K562 (cell line): Measurements from ENCODE around the gene CTSW. TPM values are rescaled to one million over a fixed set of nuclear protein-coding genes. Genes with fewer than 3 reads are reported as not detected.

ENCODE experiments used
- ATF1 ChIP-seq, 2 experiments: fragments of 450-650 bp in 1 of 2; IDR thresholded peaks; 2 replicates each; pipeline ENCODE4 v1.6.1; 2016; ENCODE audit warnings: missing compliant biosample characterization in 1 of 2, missing genetic modification characterization in 1 of 2
- ETV6 ChIP-seq, 3 experiments: fragments of 150-350 bp in 1 of 3; sonication (generic) in 1 of 3; formaldehyde crosslinking in 1 of 3; IDR thresholded peaks; 2 replicates each; pipeline versions ENCODE4 v1.6.1 to v1.8.0; 2014 to 2022; ENCODE audit warnings: borderline replicate concordance in 2 of 3, low read depth in 2 of 3, antibody characterized with exemption in 1 of 3, low read length in 1 of 3, mild to moderate bottlenecking in 1 of 3, missing genetic modification reagents in 1 of 3
- HLTF ChIP-seq: fragments of 450-650 bp; IDR thresholded peaks from 2 replicates; pipeline ENCODE4 v1.6.1; 2016
- HNRNPL ChIP-seq: fragments of 200-400 bp; formaldehyde crosslinking; IDR thresholded peaks from 2 replicates; pipeline ENCODE4 v1.6.1; 2017; ENCODE audit warnings: low read depth, mild to moderate bottlenecking, low read length
- LARP7 ChIP-seq: fragments of 450-650 bp; IDR thresholded peaks from 2 replicates; pipeline ENCODE4 v1.6.1; 2016
- NR4A1 ChIP-seq, 2 experiments: fragments of 250-450 bp in 1 of 2; fragments of 450-650 bp in 1 of 2; sonication (Bioruptor Pico) in 1 of 2; IDR thresholded peaks; 2 replicates each; pipeline versions ENCODE4 v1.4.0 to v1.6.1; 2016 to 2020; ENCODE audit warnings: mild to moderate bottlenecking in 2 of 2, missing compliant biosample characterization in 1 of 2, missing genetic modification characterization in 1 of 2, moderate library complexity in 1 of 2
- PCBP2 ChIP-seq: fragments of 200-400 bp; formaldehyde crosslinking; IDR thresholded peaks from 2 replicates; pipeline ENCODE4 v1.6.1; 2018; ENCODE audit warnings: low read length, low read depth, mild to moderate bottlenecking, moderate library complexity; ENCODE audit not compliant: poor library complexity, severe bottlenecking
- RB1 ChIP-seq: fragments of 450-650 bp; IDR thresholded peaks from 2 replicates; pipeline ENCODE4 v1.6.1; 2017; ENCODE audit warnings: low read depth, mild to moderate bottlenecking
- RBFOX2 ChIP-seq: fragments of 200-400 bp; formaldehyde crosslinking; IDR thresholded peaks from 2 replicates; pipeline ENCODE4 v1.6.1; 2017; ENCODE audit warnings: low read depth, mild to moderate bottlenecking, low read length, moderate library complexity
- RBM14 ChIP-seq: fragments of 200-400 bp; formaldehyde crosslinking; IDR thresholded peaks from 2 replicates; pipeline ENCODE4 v1.6.1; 2018; ENCODE audit warnings: low read depth, mild to moderate bottlenecking, low read length, moderate library complexity, borderline replicate concordance; ENCODE audit not compliant: insufficient read depth
- SRSF1 ChIP-seq: fragments of 200-400 bp; formaldehyde crosslinking; IDR thresholded peaks from 2 replicates; pipeline ENCODE4 v1.6.1; 2017; ENCODE audit warnings: mild to moderate bottlenecking, low read depth, low read length, moderate library complexity
- SRSF7 ChIP-seq: fragments of 200-400 bp; formaldehyde crosslinking; optimal IDR thresholded peaks from 2 replicates; pipeline ENCODE3; 2017; ENCODE audit warnings: mild to moderate bottlenecking, low read depth, low read length
- ZFX ChIP-seq: sonication (generic); formaldehyde crosslinking; IDR thresholded peaks from 2 replicates; pipeline ENCODE4 v1.8.0; 2022; ENCODE audit warnings: mild to moderate bottlenecking, missing genetic modification reagents, moderate library complexity
- polyA plus RNA-seq, 8 experiments: library from polyadenylated mRNA; depleted of rRNA in 4 of 8; stranded (reverse) in 5 of 8; unstranded in 3 of 8; fragments of >200 nt; fragmentation: Nextera tagmentation in 2 of 8; fragmentation: Illumina TruSeq in 1 of 8; extraction: Ambion mirVana in 2 of 8; extraction: Trizol in 1 of 8; gene quantifications; 2 replicates each; pipeline versions ENCODE4 v1.2.1 to v1.2.3, GENCODE V29; 2011 to 2014; ENCODE audit warnings: inconsistent platforms in 1 of 8, missing spikeins in 1 of 8
- total RNA-seq, 7 experiments: library from RNA; depleted of rRNA in 6 of 7; stranded (reverse); fragments of >200 nt in 6 of 7; fragmentation: Illumina TruSeq in 2 of 7; extraction: Trizol in 2 of 7; gene quantifications; 2 replicates each; pipeline versions ENCODE4 v1.2.1 to v1.2.3, GENCODE V29; 2011 to 2021; ENCODE audit warnings: low replicate concordance in 1 of 7
- TF ChIP-seq, protein P1 (sequence below): fragments of 250-450 bp; sonication (Bioruptor Pico); IDR thresholded peaks from 2 replicates; pipeline ENCODE4 v1.4.0; 2020; ENCODE audit warnings: mild to moderate bottlenecking
- TF ChIP-seq, protein P2 (sequence below): sonication (generic); formaldehyde crosslinking; IDR thresholded peaks from 2 replicates; pipeline ENCODE4 v1.8.0; 2022; ENCODE audit warnings: mild to moderate bottlenecking, missing genetic modification reagents
- TF ChIP-seq, protein P3 (sequence below), 2 experiments: IDR thresholded peaks; 2 replicates each; pipeline ENCODE4 v1.6.1; 2011; ENCODE audit warnings: borderline replicate concordance in 1 of 2, control low read depth in 1 of 2, low read depth in 1 of 2, low read length in 1 of 2, mild to moderate bottlenecking in 1 of 2, mixed read lengths in 1 of 2, moderate library complexity in 1 of 2; ENCODE audit not compliant: insufficient read depth in 1 of 2, insufficient read length in 1 of 2, poor library complexity in 1 of 2, severe bottlenecking in 1 of 2; ENCODE audit errors: extremely low read depth in 1 of 2
- TF ChIP-seq, protein P4 (sequence below): sonication (generic); formaldehyde crosslinking; IDR thresholded peaks from 2 replicates; pipeline ENCODE4 v1.8.0; 2022; ENCODE audit warnings: mild to moderate bottlenecking, missing genetic modification reagents

Gene CTSW
- total and polyA plus RNA-seq, 9 of the 15 experiments (the other 6 are each of a cell fraction or from before 2014, with no cell fraction given), result 0.04 TPM; not detected in 8

DNA sequence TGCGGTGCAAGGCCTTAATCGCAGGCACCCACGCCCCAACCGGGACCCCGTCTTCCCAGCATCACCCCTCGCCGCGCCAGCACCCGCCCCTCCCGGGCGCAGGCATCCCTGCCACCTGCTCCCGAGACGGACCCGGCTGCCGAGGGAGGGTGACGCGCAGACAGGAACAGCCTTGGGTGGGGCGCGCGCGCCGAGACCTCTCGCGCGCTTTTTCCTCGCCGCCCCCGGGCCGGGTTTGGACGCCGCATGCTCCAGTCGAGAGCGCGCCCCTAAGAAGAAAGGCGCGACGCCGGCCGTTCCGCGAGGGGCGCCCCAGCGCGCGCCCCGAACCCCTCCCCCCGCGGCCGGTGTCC is 22.2 kb upstream of the CTSW start (continued):
- no peak for TF ChIP-seq NR4A1 (CRISPR knock-in tag; IDR thresholded peaks at IDR 0.05)
- 0 out of 2 replicates have a peak, but pooled peaks have one; percentile 39 for TF ChIP-seq NR4A1 (tag; IDR thresholded peaks at IDR 0.05)
- TF ChIP-seq RB1, result no peak; the same call in 1 of the 2 replicates
- TF ChIP-seq, protein P1, sequence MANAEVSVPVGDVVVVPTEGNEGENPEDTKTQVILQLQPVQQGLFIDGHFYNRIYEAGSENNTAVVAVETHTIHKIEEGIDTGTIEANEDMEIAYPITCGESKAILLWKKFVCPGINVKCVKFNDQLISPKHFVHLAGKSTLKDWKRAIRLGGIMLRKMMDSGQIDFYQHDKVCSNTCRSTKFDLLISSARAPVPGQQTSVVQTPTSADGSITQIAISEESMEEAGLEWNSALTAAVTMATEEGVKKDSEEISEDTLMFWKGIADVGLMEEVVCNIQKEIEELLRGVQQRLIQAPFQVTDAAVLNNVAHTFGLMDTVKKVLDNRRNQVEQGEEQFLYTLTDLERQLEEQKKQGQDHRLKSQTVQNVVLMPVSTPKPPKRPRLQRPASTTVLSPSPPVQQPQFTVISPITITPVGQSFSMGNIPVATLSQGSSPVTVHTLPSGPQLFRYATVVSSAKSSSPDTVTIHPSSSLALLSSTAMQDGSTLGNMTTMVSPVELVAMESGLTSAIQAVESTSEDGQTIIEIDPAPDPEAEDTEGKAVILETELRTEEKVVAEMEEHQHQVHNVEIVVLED (CRISPR knock-in tag), result peak; percentile 8; the same call in 1 of the 2 replicates
- TF ChIP-seq ATF1 (CRISPR knock-in tag; IDR thresholded peaks at IDR 0.05), result 0 out of 2 replicates have a peak, but pooled peaks have one; percentile 14
- TF ChIP-seq ATF1 (tag; IDR thresholded peaks at IDR 0.05), result no peak
- TF ChIP-seq, protein P2, sequence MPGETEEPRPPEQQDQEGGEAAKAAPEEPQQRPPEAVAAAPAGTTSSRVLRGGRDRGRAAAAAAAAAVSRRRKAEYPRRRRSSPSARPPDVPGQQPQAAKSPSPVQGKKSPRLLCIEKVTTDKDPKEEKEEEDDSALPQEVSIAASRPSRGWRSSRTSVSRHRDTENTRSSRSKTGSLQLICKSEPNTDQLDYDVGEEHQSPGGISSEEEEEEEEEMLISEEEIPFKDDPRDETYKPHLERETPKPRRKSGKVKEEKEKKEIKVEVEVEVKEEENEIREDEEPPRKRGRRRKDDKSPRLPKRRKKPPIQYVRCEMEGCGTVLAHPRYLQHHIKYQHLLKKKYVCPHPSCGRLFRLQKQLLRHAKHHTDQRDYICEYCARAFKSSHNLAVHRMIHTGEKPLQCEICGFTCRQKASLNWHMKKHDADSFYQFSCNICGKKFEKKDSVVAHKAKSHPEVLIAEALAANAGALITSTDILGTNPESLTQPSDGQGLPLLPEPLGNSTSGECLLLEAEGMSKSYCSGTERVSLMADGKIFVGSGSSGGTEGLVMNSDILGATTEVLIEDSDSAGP (CRISPR knock-in tag), result 0 out of 2 replicates have a peak, but pooled peaks have one; percentile 29
- peak; percentile 96 for TF ChIP-seq SRSF1
- TF ChIP-seq ETV6 (IDR thresholded peaks at IDR 0.05; ENCODE audit: borderline replicate concordance in 1 of 2, low read depth in 2 of 2, low read length in 1 of 2), result no peak
- TF ChIP-seq ETV6 (CRISPR knock-in tag; IDR thresholded peaks at IDR 0.05; ENCODE audit: borderline replicate concordance), result 0 out of 2 replicates have a peak, but pooled peaks have one; percentile 6
- TF ChIP-seq RBFOX2, result peak; percentile 96
- TF ChIP-seq, protein P3, sequence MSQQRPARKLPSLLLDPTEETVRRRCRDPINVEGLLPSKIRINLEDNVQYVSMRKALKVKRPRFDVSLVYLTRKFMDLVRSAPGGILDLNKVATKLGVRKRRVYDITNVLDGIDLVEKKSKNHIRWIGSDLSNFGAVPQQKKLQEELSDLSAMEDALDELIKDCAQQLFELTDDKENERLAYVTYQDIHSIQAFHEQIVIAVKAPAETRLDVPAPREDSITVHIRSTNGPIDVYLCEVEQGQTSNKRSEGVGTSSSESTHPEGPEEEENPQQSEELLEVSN (IDR thresholded peaks at IDR 0.05; ENCODE audit: borderline replicate concordance in 1 of 2, extremely low read depth in 1 of 2, insufficient read depth in 1 of 2, insufficient read length in 1 of 2, low read depth in 1 of 2, low read length in 1 of 2, poor library complexity in 1 of 2, severe bottlenecking in 1 of 2), result peak; percentile 26 to 98
- peak; percentile 43 for TF ChIP-seq PCBP2
- TF ChIP-seq ZFX, result peak; percentile 71
- TF ChIP-seq HLTF, result peak; percentile 30; the same call in 1 of the 2 replicates
- TF ChIP-seq, protein P4, sequence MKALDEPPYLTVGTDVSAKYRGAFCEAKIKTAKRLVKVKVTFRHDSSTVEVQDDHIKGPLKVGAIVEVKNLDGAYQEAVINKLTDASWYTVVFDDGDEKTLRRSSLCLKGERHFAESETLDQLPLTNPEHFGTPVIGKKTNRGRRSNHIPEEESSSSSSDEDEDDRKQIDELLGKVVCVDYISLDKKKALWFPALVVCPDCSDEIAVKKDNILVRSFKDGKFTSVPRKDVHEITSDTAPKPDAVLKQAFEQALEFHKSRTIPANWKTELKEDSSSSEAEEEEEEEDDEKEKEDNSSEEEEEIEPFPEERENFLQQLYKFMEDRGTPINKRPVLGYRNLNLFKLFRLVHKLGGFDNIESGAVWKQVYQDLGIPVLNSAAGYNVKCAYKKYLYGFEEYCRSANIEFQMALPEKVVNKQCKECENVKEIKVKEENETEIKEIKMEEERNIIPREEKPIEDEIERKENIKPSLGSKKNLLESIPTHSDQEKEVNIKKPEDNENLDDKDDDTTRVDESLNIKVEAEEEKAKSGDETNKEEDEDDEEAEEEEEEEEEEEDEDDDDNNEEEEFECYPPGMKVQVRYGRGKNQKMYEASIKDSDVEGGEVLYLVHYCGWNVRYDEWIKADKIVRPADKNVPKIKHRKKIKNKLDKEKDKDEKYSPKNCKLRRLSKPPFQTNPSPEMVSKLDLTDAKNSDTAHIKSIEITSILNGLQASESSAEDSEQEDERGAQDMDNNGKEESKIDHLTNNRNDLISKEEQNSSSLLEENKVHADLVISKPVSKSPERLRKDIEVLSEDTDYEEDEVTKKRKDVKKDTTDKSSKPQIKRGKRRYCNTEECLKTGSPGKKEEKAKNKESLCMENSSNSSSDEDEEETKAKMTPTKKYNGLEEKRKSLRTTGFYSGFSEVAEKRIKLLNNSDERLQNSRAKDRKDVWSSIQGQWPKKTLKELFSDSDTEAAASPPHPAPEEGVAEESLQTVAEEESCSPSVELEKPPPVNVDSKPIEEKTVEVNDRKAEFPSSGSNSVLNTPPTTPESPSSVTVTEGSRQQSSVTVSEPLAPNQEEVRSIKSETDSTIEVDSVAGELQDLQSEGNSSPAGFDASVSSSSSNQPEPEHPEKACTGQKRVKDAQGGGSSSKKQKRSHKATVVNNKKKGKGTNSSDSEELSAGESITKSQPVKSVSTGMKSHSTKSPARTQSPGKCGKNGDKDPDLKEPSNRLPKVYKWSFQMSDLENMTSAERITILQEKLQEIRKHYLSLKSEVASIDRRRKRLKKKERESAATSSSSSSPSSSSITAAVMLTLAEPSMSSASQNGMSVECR (CRISPR knock-in tag), result peak; percentile 75
- TF ChIP-seq RBM14, result peak; percentile 99
- peak; percentile 73 for TF ChIP-seq SRSF7
- TF ChIP-seq HNRNPL, result peak; percentile 75; the same call in 1 of the 2 replicates
- TF ChIP-seq LARP7, result 0 out of 2 replicates have a peak, but pooled peaks have one; percentile 26
